ENCODE results near the gene ABAT.

DNA sequence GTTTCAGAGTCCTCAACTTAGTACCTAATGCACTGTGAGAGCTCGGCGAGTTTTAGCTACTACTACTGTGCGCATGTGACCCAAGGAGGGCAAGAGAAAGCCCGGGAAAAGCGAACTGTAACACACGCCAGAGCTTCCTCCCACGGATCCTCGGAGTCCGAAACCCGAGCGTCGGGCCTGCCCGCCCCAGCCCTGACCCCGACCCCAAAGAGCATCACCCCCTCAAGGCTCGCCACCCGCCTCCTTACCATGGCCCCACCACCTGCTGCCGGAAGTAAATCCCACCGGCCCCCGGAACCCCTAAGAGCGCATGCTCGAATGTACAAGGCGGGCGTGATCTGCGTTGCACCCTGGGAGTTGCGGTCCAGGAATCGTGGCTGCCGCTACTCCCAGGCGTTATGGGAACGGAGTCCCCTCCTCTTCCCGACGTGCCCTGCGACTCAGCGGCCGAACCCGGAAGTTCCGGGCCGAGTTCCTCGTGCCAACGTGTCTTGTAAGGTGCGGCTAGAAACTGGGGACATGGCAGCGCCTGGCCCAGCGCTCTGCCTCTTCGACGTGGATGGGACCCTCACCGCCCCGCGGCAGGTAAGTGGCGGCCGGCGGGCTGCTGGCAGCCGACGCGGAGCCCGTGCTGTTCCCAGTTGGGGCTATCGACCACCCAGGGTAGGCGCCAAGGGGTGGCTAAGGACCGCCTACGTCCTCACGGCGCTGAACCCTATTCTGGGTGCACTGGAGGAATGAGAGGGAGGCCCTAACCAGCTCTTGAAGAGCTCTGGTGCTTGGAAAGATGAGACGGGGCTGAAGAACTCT is 123.2 kb downstream of the ABAT start, which contains the start of the genes PMM2 and TMEM186:
- TF ChIP-seq, protein P1, sequence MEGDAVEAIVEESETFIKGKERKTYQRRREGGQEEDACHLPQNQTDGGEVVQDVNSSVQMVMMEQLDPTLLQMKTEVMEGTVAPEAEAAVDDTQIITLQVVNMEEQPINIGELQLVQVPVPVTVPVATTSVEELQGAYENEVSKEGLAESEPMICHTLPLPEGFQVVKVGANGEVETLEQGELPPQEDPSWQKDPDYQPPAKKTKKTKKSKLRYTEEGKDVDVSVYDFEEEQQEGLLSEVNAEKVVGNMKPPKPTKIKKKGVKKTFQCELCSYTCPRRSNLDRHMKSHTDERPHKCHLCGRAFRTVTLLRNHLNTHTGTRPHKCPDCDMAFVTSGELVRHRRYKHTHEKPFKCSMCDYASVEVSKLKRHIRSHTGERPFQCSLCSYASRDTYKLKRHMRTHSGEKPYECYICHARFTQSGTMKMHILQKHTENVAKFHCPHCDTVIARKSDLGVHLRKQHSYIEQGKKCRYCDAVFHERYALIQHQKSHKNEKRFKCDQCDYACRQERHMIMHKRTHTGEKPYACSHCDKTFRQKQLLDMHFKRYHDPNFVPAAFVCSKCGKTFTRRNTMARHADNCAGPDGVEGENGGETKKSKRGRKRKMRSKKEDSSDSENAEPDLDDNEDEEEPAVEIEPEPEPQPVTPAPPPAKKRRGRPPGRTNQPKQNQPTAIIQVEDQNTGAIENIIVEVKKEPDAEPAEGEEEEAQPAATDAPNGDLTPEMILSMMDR (IDR thresholded peaks at IDR 0.05; ENCODE audit: poor library complexity) = no peak
- no peak for TF ChIP-seq EZH2phosphoT487 (IDR thresholded peaks at IDR 0.05; ENCODE audit: low read depth, severe bottlenecking, unreplicated experiment)
